Measurements from ENCODE around the gene CXCL10.
"Not testable (repeated sequence)": the region's sequence is repeated elsewhere in the genome, so short reads cannot be mapped to it uniquely, and the experiment has no call there.

The CXCL10 gene

DNA sequence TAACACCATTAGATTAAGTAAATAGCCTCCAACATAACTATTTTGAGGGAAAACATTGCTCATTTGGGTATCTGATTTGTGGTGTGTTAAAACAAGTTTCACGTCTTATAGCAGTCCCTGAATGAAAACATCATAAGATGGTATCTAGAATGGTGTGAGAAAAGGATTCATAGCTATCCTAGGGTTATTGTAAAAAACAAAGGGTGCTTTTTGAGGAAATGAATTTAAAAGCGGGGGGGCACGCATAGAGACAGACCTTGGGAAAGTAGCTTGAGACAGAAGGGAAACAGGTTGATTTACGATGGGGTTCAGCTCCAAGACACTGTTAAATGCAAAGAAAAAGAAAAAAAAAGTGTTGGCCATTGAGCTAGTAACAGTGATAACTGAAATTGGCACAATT, 768 bp upstream of the CXCL10 start:
- DNase-seq, result no peak

GRCh38 chr4:76022677-76023076, 620 bp downstream of the CXCL10 start:
- DNase-seq, result no peak

- DNase-seq, result no peak
Measured at GRCh38 chr4:76022031-76022430, 1.3 kb downstream of the CXCL10 start.

- no peak for DNase-seq
Measured at GRCh38 chr4:76017056-76017686, 6.1 kb downstream of the CXCL10 start.

GRCh38 chr4:76016393-76016792, 6.9 kb downstream of the CXCL10 start:
- DNase-seq, result no peak

GRCh38 chr4:76013540-76013939, 9.8 kb downstream of the CXCL10 start:
- no peak for DNase-seq

DNA sequence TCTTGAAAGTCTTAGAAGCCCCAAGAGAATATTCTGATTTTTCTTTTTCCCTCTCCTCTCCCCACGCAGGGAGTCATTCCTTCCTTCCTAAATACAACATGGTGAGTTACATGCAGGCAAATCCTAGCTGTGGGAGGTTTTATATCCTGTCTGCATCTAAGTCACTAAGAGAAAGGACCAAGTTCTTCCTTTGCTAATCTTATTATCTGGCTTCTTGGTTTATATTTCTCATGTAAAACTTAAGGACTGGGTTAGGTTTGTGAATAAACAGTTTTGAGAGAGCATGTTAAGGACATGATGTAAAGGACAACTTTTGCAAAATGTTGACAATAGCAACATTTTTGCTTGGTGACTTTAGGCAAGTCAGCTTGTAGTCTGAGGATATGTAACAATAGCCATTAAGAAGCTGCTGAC, 10.9 kb downstream of the CXCL10 start:
- no peak for DNase-seq

GRCh38 chr4:76011700-76012387, 11.5 kb downstream of the CXCL10 start:
- DNase-seq, result peak; percentile 54

DNA sequence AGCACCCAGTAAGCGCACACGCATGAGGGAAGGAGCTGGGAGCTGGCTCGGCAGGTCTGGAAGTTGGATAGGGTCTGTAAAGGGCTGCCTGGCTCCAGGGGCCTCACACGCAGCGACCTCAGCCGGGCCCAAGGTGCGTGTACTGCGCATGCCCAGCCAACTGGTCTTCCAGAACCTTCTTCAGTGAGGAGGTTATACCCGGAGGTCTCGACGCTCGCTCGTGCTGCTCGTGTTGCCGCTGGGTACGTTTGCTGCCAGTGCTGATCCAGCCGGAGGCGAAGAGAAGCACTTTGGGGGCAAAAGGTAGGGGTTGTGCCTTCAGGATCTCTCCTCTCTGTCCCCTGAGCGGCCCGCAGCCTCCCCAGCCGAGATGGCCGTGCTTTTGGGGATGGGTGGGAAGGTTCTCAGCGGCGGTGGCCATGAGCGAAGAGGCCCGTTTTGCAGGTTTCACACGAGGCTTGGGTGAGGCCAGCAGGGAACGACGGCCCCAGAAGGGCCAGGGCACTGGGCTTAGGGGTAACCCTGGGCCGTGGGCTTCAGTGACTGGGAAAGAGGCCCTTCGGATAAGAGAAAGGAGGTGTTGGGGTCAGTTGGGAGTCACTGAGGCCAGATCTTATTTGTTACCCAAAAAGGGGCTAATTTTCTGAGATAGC, 12.2 kb downstream of the CXCL10 start:
- DNase-seq, result no peak

DNA sequence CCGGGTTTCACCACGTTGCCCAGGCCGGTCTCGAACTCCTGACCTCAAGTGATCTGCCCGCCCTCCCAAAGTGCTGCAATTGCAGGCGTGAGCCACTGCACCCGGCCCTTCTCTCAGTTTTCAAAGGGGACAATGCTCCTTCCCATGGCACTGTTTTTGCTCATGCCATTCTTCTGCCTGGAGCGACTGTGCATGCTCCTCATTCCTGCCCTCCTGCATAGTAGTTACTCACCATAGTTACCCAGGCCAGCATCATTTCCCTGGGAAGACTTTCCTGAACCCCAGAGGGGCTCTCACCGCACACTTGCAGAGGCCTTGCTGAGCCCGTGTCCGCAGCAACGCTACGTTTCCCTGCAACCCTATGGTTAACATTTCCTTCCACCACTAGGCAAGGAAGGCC, 12.7 kb downstream of the CXCL10 start:
- DNase-seq, result no peak

GRCh38 chr4:76009311-76009710, 14.0 kb downstream of the CXCL10 start:
- DNase-seq, result no peak

DNA sequence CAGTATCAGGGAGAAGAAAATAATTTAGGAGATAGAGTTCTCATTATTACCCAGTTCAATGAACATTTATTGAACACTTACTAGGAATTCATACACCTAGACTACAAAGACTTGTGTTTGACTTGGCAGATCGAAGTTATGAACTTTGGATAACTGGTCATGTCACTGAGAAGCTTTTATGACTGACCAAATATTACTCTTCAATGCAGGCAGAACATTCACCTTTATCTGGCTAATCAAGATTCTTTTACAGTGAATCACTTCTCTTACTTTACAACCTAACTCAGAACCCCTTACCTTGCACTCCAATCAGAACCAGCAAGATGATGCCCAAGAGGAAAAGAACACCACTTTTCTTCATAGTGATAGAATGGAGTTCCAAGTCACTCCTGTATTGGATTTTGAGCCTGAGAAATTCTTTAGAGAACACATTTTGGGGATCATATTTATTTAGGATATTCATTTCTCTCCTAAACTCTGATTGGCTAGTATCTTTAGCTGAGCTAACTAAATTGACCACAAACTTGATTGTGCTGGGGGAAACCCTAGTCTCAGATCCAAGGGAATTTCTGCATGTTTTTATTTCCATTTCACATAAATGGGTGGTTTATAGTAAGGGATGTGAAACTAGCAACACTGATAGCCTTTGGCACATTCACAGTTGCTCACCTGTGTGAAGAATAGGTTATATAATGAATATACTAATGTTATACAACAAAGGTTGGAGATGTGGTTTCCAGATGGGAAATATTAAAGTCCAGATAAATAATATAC, 16.0 kb downstream of the CXCL10 start, which contains the start of gene CXCL9:
CXCL9 (minus strand) TSS at position 421 of the 774 bp plus-strand sequence; CDS start at position 361, 60 bp downstream.
- DNase-seq, result no peak

- no peak for DNase-seq
Measured at GRCh38 chr4:76003620-76004019, 19.7 kb downstream of the CXCL10 start.

GRCh38 chr4:76003035-76003434, 20.3 kb downstream of the CXCL10 start:
- DNase-seq, result no peak

DNA sequence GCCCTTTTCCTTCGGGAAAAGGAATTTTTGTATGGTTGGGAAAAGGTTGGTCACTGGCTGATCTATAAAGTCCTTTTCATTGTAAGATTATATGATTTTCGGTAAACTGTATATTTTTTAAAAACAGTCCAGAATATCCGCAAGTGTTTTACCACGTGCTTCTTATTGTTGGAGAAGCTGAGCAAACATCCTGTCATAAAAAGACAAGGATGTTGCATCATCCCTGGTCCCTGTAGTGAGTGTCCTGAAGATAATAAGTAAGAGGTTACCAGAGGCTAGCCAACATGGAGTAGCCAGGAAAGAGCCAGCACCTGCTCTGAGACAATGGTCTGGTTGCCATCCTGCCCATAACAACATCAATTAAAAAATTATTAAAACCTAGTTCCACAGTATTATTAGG, 21.1 kb downstream of the CXCL10 start:
- DNase-seq, result no peak

- DNase-seq, result no peak
Measured at GRCh38 chr4:76001700-76002099, 21.6 kb downstream of the CXCL10 start.

GRCh38 chr4:76000279-76000678, 23.0 kb downstream of the CXCL10 start:
- DNase-seq, result no peak

- not testable (repeated sequence) for DNase-seq
Measured at GRCh38 chr4:75998525-75999147, 24.7 kb downstream of the CXCL10 start.

- DNase-seq, result no peak
Measured at GRCh38 chr4:75997946-75998345, 25.4 kb downstream of the CXCL10 start.

GRCh38 chr4:75997081-75997480, 26.2 kb downstream of the CXCL10 start:
- no peak for DNase-seq

DNA sequence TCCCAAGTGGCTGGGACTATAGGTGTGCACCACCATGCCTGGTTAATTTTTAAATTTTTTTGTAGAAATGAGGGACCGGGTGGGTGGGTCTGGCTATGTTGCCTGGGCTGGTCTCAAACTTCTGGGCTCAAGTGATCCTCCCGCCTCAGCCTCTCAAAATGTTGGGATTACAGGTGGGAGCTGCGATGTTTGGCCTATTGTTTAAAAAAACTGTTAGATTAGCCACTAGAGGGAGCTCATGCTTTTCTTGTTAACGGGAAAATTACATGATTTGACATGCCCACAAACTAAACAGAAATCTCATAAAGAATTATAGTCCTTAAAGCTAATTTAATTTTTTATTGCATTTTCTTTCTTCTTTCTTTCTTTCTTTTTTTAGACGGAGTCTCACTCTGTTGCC, 27.6 kb downstream of the CXCL10 start:
- no peak for DNase-seq

DNA sequence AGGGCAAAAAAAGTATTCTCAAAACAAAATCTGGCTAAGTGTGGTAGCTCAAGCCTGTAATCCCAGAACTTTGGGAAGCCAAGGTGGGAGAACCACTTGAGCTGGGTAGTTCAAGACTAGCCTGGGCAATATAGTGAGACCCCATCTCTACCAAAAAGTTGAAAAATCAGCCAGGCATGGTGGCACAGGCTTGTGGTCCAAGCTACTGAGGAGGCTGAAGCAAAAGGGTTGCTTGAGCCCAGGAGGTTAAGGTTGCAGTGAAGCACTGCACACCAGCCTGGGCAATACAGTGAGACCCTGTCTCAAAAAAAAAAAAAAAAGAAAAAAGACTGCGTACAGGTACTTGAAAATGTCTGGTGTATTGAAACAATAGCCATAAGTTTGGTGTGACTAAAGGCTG, 30.8 kb downstream of the CXCL10 start:
- no peak for DNase-seq
